HEK293 (cell line): Measurements from ENCODE around the gene KIAA1755.

Experiments used
- CTCF ChIP-seq: fragments of 450-650 bp; formaldehyde crosslinking; IDR thresholded peaks from 2 replicates; pipeline ENCODE4 v1.5.1; 2016; ENCODE audit warnings: missing biosample characterization, missing genetic modification characterization
- PRDM1 ChIP-seq: fragments of 450-650 bp; formaldehyde crosslinking; IDR thresholded peaks from 2 replicates; pipeline ENCODE4; 2016; ENCODE audit warnings: missing biosample characterization, missing genetic modification characterization
- REST ChIP-seq: fragments of 450-650 bp; formaldehyde crosslinking; IDR thresholded peaks from 2 replicates; pipeline ENCODE4 v1.5.1; 2016; ENCODE audit warnings: missing biosample characterization, missing genetic modification characterization
- ZBTB7A ChIP-seq: fragments of 450-650 bp; formaldehyde crosslinking; IDR thresholded peaks from 2 replicates; pipeline ENCODE4 v1.5.1; 2016; ENCODE audit warnings: low read depth, missing biosample characterization, missing genetic modification characterization
- ZNF266 ChIP-seq: fragments of 450-650 bp; formaldehyde crosslinking; IDR thresholded peaks from 2 replicates; pipeline ENCODE4 v1.5.1; 2016; ENCODE audit warnings: missing biosample characterization, missing genetic modification characterization, low read depth
- ZNF639 ChIP-seq: fragments of 450-650 bp; formaldehyde crosslinking; IDR thresholded peaks from 2 replicates; pipeline ENCODE4 v1.5.1; 2016; ENCODE audit warnings: missing biosample characterization, missing genetic modification characterization
- ZNF777 ChIP-seq: fragments of 450-650 bp; formaldehyde crosslinking; IDR thresholded peaks from 2 replicates; pipeline ENCODE4 v1.5.1; 2017; ENCODE audit warnings: missing biosample characterization, missing genetic modification characterization, borderline replicate concordance
- ZNF830 ChIP-seq: fragments of 450-650 bp; IDR thresholded peaks from 2 replicates; pipeline ENCODE4 v1.5.0; 2018; ENCODE audit warnings: missing biosample characterization, missing genetic modification characterization, low read depth, mild to moderate bottlenecking, moderate library complexity
- ZSCAN18 ChIP-seq: fragments of 450-650 bp; formaldehyde crosslinking; IDR thresholded peaks from 2 replicates; pipeline ENCODE4 v1.5.1; 2016; ENCODE audit warnings: missing biosample characterization, missing genetic modification characterization

- TF ChIP-seq ZNF266 (tag by site-specific recombination) (no peak), REST (tag by site-specific recombination) (no peak), ZNF777 (tag by site-specific recombination) (no peak), ZBTB7A (no peak), ZNF639 (no peak), PRDM1 (tag by site-specific recombination) (no peak), ZNF830 (tag by site-specific recombination) (no peak), ZSCAN18 (no peak), CTCF (tag by site-specific recombination) (no peak)
Measured at GRCh38 chr20:38223743-38224100, 36.8 kb downstream of the KIAA1755 start.
